H1 (cell line): Measurements from ENCODE around the gene RTKN2. TPM values are rescaled to one million over a fixed set of nuclear protein-coding genes. Genes with fewer than 3 reads are reported as not detected.

Experiments
- ASH2L ChIP-seq: fragments of 200-600, 300-600 bp; sonication (generic); IDR thresholded peaks from one replicate; pipeline ENCODE4 v1.7.1; 2017; ENCODE audit warnings: low read length
- BACH1 ChIP-seq: IDR thresholded peaks from 2 replicates; pipeline ENCODE4 v1.6.1; 2012; ENCODE audit warnings: low read length, improper control_type of control experiment
- BRCA1 ChIP-seq: IDR thresholded peaks from 2 replicates; pipeline ENCODE4 v1.6.1; 2012; ENCODE audit warnings: low read depth, low read length, improper control_type of control experiment
- CEBPB ChIP-seq: IDR thresholded peaks from 2 replicates; pipeline ENCODE4 v1.6.1; 2012; ENCODE audit warnings: low read depth, low read length
- CHD1 ChIP-seq: IDR thresholded peaks from 2 replicates; pipeline ENCODE4 v1.6.1; 2012; ENCODE audit warnings: low read depth, low read length, improper control_type of control experiment
- EGR1 ChIP-seq: IDR thresholded peaks from 2 replicates; pipeline ENCODE4 v1.6.1; 2011; ENCODE audit warnings: low read depth, low read length, borderline replicate concordance
- FOSL1 ChIP-seq: IDR thresholded peaks from 2 replicates; pipeline ENCODE4 v1.6.1; 2011; ENCODE audit warnings: mild to moderate bottlenecking, low read depth, low read length, moderate library complexity; ENCODE audit not compliant: insufficient read depth
- GTF2F1 ChIP-seq: IDR thresholded peaks from 2 replicates; pipeline ENCODE4 v1.6.1; 2012; ENCODE audit warnings: low read depth, low read length, improper control_type of control experiment, borderline replicate concordance
- RFX5 ChIP-seq: IDR thresholded peaks from 2 replicates; pipeline ENCODE4 v1.6.1; 2011; ENCODE audit warnings: low read depth, low read length, improper control_type of control experiment, borderline replicate concordance
- YY1 ChIP-seq: IDR thresholded peaks from 2 replicates; pipeline ENCODE4 v1.6.1; 2011; ENCODE audit warnings: low read depth, mild to moderate bottlenecking, low read length
- ZNF274 ChIP-seq: IDR thresholded peaks from 2 replicates; pipeline ENCODE4 v1.7.0; 2012; ENCODE audit warnings: low read length, borderline replicate concordance; ENCODE audit errors: extremely low read depth
- polyA plus RNA-seq, 7 experiments: library from polyadenylated mRNA; depleted of rRNA in 3 of 7; stranded (reverse) in 5 of 7; unstranded in 2 of 7; fragments of >200 nt in 5 of 7; fragments of 200-250 nt in 2 of 7; gene quantifications; 1 replicate in 5 of 7; 2 replicates in 1 of 7; 4 replicates in 1 of 7; pipeline versions ENCODE4 v1.2.1 to v1.2.3, GENCODE V29; 2011 to 2013; ENCODE audit warnings: missing spikeins in 2 of 7, mixed read lengths in 2 of 7
- total RNA-seq: library from RNA; stranded (reverse); fragmentation: NEBNext Ultra II Directional; extraction: Animal tissue kit (Norgen Biotek cat#: 25700); gene quantifications from 2 replicates; pipeline ENCODE4 v1.2.1, GENCODE V29; 2021
- TF ChIP-seq, protein P1 (sequence below): fragments of 300-600 bp; sonication (generic); IDR thresholded peaks from 2 replicates; pipeline ENCODE4 v1.7.1; 2012; ENCODE audit warnings: low read length, moderate library complexity, mild to moderate bottlenecking, inconsistent platforms; ENCODE audit not compliant: insufficient replicate concordance

The RTKN2 gene
- total and polyA plus RNA-seq, 2 of the 8 experiments (the other 6 are each of a cell fraction or from before 2014, with no cell fraction given) = 5.1 to 24.6 TPM

DNA sequence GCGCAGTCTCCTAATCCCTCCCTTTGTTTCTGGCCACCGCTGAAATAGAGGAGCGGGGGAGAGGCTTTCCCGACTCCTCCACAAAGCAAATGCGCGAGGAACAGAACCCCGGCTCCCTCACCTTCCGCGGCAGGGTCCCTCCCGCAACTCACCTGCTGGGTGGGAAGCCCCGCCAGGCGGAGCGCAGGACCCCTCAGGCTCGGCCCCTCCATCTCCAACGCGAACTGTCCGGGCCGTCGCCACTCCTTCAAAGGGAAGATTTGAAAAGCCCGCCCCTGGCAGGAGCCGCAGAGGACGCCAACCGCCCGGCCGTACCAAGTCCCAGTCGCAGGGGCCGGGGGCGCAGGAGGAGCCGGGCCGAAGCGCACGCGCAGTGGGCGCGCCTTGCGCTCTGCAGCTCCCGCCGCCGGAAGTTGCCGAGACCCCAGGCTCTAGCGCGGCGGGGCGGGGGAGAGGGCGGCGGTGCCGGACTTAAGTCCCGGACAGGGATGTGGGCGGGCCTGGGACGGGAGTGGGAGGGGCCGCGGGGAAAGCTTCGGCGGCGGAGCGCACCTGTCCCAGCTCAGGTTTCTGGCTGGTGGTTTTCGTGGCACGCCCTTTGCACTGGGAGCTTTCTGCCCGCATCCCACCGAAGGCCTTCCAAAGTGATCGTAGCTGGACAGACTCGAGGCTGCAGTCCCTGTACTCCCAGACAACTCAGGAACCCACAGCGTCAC lies at the start of gene RTKN2 (continued):
- TF ChIP-seq, protein P1, sequence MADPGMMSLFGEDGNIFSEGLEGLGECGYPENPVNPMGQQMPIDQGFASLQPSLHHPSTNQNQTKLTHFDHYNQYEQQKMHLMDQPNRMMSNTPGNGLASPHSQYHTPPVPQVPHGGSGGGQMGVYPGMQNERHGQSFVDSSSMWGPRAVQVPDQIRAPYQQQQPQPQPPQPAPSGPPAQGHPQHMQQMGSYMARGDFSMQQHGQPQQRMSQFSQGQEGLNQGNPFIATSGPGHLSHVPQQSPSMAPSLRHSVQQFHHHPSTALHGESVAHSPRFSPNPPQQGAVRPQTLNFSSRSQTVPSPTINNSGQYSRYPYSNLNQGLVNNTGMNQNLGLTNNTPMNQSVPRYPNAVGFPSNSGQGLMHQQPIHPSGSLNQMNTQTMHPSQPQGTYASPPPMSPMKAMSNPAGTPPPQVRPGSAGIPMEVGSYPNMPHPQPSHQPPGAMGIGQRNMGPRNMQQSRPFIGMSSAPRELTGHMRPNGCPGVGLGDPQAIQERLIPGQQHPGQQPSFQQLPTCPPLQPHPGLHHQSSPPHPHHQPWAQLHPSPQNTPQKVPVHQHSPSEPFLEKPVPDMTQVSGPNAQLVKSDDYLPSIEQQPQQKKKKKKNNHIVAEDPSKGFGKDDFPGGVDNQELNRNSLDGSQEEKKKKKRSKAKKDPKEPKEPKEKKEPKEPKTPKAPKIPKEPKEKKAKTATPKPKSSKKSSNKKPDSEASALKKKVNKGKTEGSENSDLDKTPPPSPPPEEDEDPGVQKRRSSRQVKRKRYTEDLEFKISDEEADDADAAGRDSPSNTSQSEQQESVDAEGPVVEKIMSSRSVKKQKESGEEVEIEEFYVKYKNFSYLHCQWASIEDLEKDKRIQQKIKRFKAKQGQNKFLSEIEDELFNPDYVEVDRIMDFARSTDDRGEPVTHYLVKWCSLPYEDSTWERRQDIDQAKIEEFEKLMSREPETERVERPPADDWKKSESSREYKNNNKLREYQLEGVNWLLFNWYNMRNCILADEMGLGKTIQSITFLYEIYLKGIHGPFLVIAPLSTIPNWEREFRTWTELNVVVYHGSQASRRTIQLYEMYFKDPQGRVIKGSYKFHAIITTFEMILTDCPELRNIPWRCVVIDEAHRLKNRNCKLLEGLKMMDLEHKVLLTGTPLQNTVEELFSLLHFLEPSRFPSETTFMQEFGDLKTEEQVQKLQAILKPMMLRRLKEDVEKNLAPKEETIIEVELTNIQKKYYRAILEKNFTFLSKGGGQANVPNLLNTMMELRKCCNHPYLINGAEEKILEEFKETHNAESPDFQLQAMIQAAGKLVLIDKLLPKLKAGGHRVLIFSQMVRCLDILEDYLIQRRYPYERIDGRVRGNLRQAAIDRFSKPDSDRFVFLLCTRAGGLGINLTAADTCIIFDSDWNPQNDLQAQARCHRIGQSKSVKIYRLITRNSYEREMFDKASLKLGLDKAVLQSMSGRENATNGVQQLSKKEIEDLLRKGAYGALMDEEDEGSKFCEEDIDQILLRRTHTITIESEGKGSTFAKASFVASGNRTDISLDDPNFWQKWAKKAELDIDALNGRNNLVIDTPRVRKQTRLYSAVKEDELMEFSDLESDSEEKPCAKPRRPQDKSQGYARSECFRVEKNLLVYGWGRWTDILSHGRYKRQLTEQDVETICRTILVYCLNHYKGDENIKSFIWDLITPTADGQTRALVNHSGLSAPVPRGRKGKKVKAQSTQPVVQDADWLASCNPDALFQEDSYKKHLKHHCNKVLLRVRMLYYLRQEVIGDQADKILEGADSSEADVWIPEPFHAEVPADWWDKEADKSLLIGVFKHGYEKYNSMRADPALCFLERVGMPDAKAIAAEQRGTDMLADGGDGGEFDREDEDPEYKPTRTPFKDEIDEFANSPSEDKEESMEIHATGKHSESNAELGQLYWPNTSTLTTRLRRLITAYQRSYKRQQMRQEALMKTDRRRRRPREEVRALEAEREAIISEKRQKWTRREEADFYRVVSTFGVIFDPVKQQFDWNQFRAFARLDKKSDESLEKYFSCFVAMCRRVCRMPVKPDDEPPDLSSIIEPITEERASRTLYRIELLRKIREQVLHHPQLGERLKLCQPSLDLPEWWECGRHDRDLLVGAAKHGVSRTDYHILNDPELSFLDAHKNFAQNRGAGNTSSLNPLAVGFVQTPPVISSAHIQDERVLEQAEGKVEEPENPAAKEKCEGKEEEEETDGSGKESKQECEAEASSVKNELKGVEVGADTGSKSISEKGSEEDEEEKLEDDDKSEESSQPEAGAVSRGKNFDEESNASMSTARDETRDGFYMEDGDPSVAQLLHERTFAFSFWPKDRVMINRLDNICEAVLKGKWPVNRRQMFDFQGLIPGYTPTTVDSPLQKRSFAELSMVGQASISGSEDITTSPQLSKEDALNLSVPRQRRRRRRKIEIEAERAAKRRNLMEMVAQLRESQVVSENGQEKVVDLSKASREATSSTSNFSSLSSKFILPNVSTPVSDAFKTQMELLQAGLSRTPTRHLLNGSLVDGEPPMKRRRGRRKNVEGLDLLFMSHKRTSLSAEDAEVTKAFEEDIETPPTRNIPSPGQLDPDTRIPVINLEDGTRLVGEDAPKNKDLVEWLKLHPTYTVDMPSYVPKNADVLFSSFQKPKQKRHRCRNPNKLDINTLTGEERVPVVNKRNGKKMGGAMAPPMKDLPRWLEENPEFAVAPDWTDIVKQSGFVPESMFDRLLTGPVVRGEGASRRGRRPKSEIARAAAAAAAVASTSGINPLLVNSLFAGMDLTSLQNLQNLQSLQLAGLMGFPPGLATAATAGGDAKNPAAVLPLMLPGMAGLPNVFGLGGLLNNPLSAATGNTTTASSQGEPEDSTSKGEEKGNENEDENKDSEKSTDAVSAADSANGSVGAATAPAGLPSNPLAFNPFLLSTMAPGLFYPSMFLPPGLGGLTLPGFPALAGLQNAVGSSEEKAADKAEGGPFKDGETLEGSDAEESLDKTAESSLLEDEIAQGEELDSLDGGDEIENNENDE = no peak
- TF ChIP-seq GTF2F1 = no peak
- no peak for TF ChIP-seq RFX5
- no peak for TF ChIP-seq BACH1
- no peak for TF ChIP-seq CEBPB
- TF ChIP-seq YY1 = no peak
- no peak for TF ChIP-seq ZNF274
- no peak for TF ChIP-seq ASH2L
- TF ChIP-seq CHD1 = peak; percentile 75; the same call in 1 of the 2 replicates
- TF ChIP-seq EGR1 = 0 out of 2 replicates have a peak, but pooled peaks have one; percentile 49
- TF ChIP-seq FOSL1 = no peak
- TF ChIP-seq BRCA1 = no peak
